Hepatocyte (in vitro differentiated cells): ENCODE data around the gene MGMT. TPM values are rescaled to one million over a fixed set of nuclear protein-coding genes. Genes with fewer than 3 reads are reported as not detected.

Source experiments
- DNase-seq: peaks from one replicate; pipeline ENCODE4 v3.0.0-alpha.2; 2016; ENCODE audit warnings: low spot score
- H2AFZ ChIP-seq: fragments of 200-600 bp; sonication (generic); 2 replicates; pipeline ENCODE4 v1.6.0; 2016; ENCODE audit warnings: antibody characterized with exemption, mild to moderate bottlenecking
- H3K27ac ChIP-seq: fragments of 200-600 bp; sonication (generic); 2 replicates; pipeline ENCODE4 v1.5.1; 2016; ENCODE audit warnings: mild to moderate bottlenecking
- H3K27me3 ChIP-seq: fragments of 200-600 bp; sonication (generic); 2 replicates; pipeline ENCODE4 v1.6.1; 2016
- H3K36me3 ChIP-seq: fragments of 200-600 bp; sonication (generic); replicated peaks from 2 replicates; pipeline ENCODE4 v1.5.1; 2016; ENCODE audit warnings: low read depth; ENCODE audit not compliant: insufficient read depth
- H3K4me1 ChIP-seq: fragments of 200-600 bp; sonication (generic); 2 replicates; pipeline ENCODE4 v1.5.1; 2016; ENCODE audit warnings: mild to moderate bottlenecking, moderate library complexity; ENCODE audit not compliant: insufficient read depth
- H3K4me2 ChIP-seq: fragments of 200-600 bp; sonication (generic); 2 replicates; pipeline ENCODE4 v1.6.0; 2016
- H3K4me3 ChIP-seq: fragments of 200-600 bp; sonication (generic); 2 replicates; pipeline ENCODE4 v1.5.1; 2016; ENCODE audit warnings: mild to moderate bottlenecking
- H3K79me2 ChIP-seq: fragments of 200-600 bp; sonication (generic); 2 replicates; pipeline ENCODE4 v1.6.0; 2017; ENCODE audit warnings: mild to moderate bottlenecking
- H3K9me2 ChIP-seq: fragments of 200-600 bp; sonication (generic); replicated peaks from 2 replicates; pipeline ENCODE4 v1.6.0; 2017; ENCODE audit warnings: mild to moderate bottlenecking; ENCODE audit not compliant: insufficient read depth
- H3K9me3 ChIP-seq: fragments of 200-600 bp; sonication (generic); 2 replicates; pipeline ENCODE4 v1.5.1; 2016; ENCODE audit warnings: low read depth, mild to moderate bottlenecking
- H4K20me1 ChIP-seq: fragments of 200-600 bp; sonication (generic); 2 replicates; pipeline ENCODE4 v1.6.0; 2016; ENCODE audit warnings: mild to moderate bottlenecking; ENCODE audit not compliant: insufficient read depth, poor library complexity, severe bottlenecking
- EZH2 ChIP-seq: fragments of 200-600 bp; sonication (generic); IDR thresholded peaks from 2 replicates; pipeline ENCODE4 v1.6.1; 2016; ENCODE audit warnings: antibody characterized with exemption, mild to moderate bottlenecking, borderline replicate concordance
- EZH2phosphoT487 ChIP-seq: fragments of 200-600 bp; sonication (generic); IDR thresholded peaks from one replicate; pipeline ENCODE4 v1.6.1; 2018; ENCODE audit warnings: antibody characterized with exemption, mild to moderate bottlenecking, low read depth, moderate library complexity; ENCODE audit not compliant: unreplicated experiment, severe bottlenecking
- WGBS: methylation state at CpG from one replicate; pipeline ENCODE4 v1.1.6; 2016; ENCODE audit warnings: low lambda C conversion rate; ENCODE audit errors: missing lambda C conversion rate; 5-methylcytosine and 5-hydroxymethylcytosine counted together
- polyA plus RNA-seq: library from polyadenylated mRNA; unstranded; fragments of >200 nt; fragmentation: Nextera tagmentation; extraction: Ambion mirVana; gene quantifications from 2 replicates; pipeline ENCODE4 v1.2.1, GENCODE V29; 2016
- total RNA-seq: library from RNA; depleted of rRNA; stranded (reverse); fragments of >200 nt; gene quantifications from 2 replicates; pipeline ENCODE4 v1.2.3, GENCODE V29; 2014
- TF ChIP-seq, protein P1 (sequence below): fragments of 200-600 bp; sonication (generic); IDR thresholded peaks from 2 replicates; pipeline ENCODE4 v1.5.1; 2016; ENCODE audit warnings: antibody characterized with exemption, mild to moderate bottlenecking; ENCODE audit not compliant: poor library complexity

Gene MGMT
- total and polyA plus RNA-seq, 2 experiments from 2014 or later, result 41.5 to 41.9 TPM

DNA sequence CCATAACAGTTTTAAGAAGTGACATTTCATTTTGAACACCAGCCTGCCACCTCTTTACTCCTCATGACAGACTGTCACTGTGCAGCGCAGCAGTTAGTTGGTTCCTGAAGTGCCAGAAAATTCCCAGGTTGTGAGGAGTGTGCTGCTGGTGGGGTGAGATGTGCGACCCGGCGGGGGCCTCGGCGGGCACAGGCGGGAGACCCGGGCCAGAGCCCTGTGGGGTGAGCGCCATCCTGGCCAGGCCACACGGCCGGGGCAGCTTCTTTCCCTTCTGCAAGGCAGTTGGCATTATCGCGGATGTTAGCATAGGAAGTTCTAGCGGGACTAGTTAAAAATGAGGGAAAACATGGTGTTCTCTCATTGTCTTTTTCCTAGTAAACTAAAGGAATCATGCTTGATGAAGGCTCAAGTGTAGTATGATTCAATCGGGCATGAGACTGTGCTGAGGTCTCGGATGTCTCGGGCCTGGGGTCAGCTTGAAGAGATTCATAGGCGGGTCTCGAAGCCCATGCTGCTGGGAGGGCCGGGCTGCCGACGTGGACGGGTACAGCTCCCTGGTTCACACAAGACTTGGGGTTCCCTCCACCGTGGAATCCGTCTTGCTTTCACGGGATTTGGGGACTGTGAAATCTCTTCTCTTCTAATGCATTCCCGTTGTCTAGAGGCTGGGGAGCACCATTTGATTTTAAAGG lies 56.1 kb downstream of the MGMT start:
- peaks cover 3% of the 10 kb centered on the region for H3K79me2 ChIP-seq
- peaks cover 6% of the 10 kb centered on the region for H3K4me1 ChIP-seq
- no peak for DNase-seq
- TF ChIP-seq, protein P1, sequence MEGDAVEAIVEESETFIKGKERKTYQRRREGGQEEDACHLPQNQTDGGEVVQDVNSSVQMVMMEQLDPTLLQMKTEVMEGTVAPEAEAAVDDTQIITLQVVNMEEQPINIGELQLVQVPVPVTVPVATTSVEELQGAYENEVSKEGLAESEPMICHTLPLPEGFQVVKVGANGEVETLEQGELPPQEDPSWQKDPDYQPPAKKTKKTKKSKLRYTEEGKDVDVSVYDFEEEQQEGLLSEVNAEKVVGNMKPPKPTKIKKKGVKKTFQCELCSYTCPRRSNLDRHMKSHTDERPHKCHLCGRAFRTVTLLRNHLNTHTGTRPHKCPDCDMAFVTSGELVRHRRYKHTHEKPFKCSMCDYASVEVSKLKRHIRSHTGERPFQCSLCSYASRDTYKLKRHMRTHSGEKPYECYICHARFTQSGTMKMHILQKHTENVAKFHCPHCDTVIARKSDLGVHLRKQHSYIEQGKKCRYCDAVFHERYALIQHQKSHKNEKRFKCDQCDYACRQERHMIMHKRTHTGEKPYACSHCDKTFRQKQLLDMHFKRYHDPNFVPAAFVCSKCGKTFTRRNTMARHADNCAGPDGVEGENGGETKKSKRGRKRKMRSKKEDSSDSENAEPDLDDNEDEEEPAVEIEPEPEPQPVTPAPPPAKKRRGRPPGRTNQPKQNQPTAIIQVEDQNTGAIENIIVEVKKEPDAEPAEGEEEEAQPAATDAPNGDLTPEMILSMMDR, result no peak
- no peak for TF ChIP-seq EZH2
- TF ChIP-seq EZH2phosphoT487, result no peak
- H3K9me3 ChIP-seq, result no peaks in the 10 kb centered on the region
- no peaks in the 10 kb centered on the region for H3K36me3 ChIP-seq
- H3K27me3 ChIP-seq, result no peaks in the 10 kb centered on the region
- H2AFZ ChIP-seq, result no peak overlapping the region
- 91% methylated on average over 27 of the region's 27 CpGs for WGBS
- no peak overlapping the region for H3K4me2 ChIP-seq
- H3K27ac ChIP-seq, result no peak overlapping the region
- H3K4me3 ChIP-seq, result no peak overlapping the region
- H4K20me1 ChIP-seq, result no peaks in the 10 kb centered on the region
- H3K9me2 ChIP-seq, result no peaks in the 10 kb centered on the region

DNA sequence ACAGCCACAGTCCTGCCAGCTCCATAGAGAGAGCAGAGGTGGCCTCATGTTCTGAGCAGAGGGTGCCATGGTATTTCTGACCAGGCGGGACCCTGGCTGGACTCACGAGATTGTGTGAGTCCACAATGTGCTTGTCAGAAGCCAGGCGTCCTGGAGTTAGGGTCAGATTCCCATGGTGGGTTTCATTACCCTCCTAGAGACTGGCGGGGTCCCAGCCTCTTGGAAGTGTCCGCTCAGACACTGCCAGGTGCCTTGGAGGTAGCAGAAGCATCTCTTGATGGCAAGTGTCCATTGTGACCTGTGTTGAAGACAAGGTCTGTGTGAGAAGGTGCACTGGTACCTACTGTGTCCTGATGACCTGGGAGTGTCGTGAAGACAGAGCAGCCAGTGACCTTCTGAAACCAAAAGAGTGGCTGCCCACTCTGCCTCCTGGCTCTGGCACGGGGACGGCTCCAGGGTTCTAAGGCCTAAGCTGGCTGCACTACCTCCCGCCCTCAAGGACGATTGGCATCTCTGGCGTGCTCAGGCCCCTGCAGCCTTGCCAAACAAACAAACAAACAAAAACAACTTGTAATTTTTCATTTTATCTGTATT lies 56.8 kb downstream of the MGMT start:
- H3K9me2 ChIP-seq, result no peaks in the 10 kb centered on the region
- H3K27me3 ChIP-seq, result no peaks in the 10 kb centered on the region
- H2AFZ ChIP-seq, result no peak overlapping the region
- no peak overlapping the region for H3K4me3 ChIP-seq
- no peak overlapping the region for H3K27ac ChIP-seq
- H3K4me1 ChIP-seq, result peaks cover 6% of the 10 kb centered on the region
- no peak for DNase-seq
- H3K9me3 ChIP-seq, result no peaks in the 10 kb centered on the region
- H3K79me2 ChIP-seq, result peaks cover 3% of the 10 kb centered on the region
- 87% methylated on average over 11 of the region's 11 CpGs for WGBS
- H3K4me2 ChIP-seq, result no peak overlapping the region
- no peaks in the 10 kb centered on the region for H4K20me1 ChIP-seq
- TF ChIP-seq, protein P1, result no peak
- no peak for TF ChIP-seq EZH2phosphoT487
- no peak for TF ChIP-seq EZH2
- no peaks in the 10 kb centered on the region for H3K36me3 ChIP-seq

DNA sequence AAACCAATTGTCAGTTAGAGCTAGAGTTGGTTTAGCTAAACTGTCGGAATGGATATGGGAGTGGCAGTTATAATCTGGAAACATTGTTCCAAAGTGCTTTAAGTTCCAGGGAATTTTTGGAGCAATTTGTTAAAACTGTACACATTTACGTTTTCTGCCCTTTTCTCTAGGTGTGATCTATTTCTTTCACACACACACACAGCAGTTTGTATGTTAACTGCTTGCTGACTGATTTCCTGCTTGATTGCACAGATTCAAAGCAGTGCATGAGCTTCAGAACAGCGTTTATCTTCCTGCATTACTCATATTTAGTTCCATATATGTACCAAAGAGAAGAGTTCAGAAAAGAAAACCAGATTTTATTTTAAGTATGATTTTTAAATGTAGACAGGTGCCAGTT lies 57.9 kb downstream of the MGMT start:
- no peaks in the 10 kb centered on the region for H3K9me3 ChIP-seq
- H4K20me1 ChIP-seq, result no peaks in the 10 kb centered on the region
- peaks cover 3% of the 10 kb centered on the region for H3K79me2 ChIP-seq
- TF ChIP-seq EZH2phosphoT487 (no peak), EZH2 (no peak)
- TF ChIP-seq, protein P1, result no peak
- peaks cover 6% of the 10 kb centered on the region for H3K4me1 ChIP-seq
- WGBS, result 68% methylated on average over 3 of the region's 3 CpGs
- DNase-seq, result no peak
- H2AFZ ChIP-seq, result no peak overlapping the region
- H3K9me2 ChIP-seq, result no peaks in the 10 kb centered on the region
- H3K4me2 ChIP-seq, result no peak overlapping the region
- no peaks in the 10 kb centered on the region for H3K27me3 ChIP-seq
- H3K4me3 ChIP-seq, result no peak overlapping the region
- H3K36me3 ChIP-seq, result no peaks in the 10 kb centered on the region
- no peak overlapping the region for H3K27ac ChIP-seq
